OCI-LY1 (cell line): ENCODE measurements around the gene SLC6A3.

Experiments used
- H2AFZ ChIP-seq: fragments of 200-600 bp; sonication (generic), shearing (Covaris generic); 2 replicates; pipeline ENCODE4 v1.6.0; 2014; ENCODE audit warnings: antibody characterized with exemption, mild to moderate bottlenecking, low read length
- H3F3A ChIP-seq: fragments of 200-600 bp; sonication (generic), shearing (Covaris generic); 2 replicates; pipeline ENCODE4 v1.6.0; 2014; ENCODE audit warnings: mild to moderate bottlenecking, antibody characterized with exemption, low read length, moderate library complexity; ENCODE audit not compliant: insufficient read depth
- H3K27ac ChIP-seq: fragments of 200-600 bp; sonication (generic); 2 replicates; pipeline ENCODE4 v1.5.1; 2014; ENCODE audit warnings: low read length, mixed run types, mild to moderate bottlenecking, low read depth; ENCODE audit not compliant: poor library complexity, severe bottlenecking
- H3K27me3 ChIP-seq: fragments of 200-600 bp; sonication (generic); 2 replicates; pipeline ENCODE4 v1.6.0; 2014; ENCODE audit warnings: antibody characterized with exemption, mild to moderate bottlenecking, low read length, moderate library complexity; ENCODE audit not compliant: insufficient read depth
- H3K36me3 ChIP-seq: fragments of 200-600 bp; sonication (generic); 2 replicates; pipeline ENCODE4 v1.6.1; 2014; ENCODE audit warnings: mild to moderate bottlenecking, antibody characterized with exemption, low read length, moderate library complexity, mixed read lengths; ENCODE audit not compliant: insufficient read depth
- H3K4me1 ChIP-seq: fragments of 200-600 bp; sonication (generic); 2 replicates; pipeline ENCODE4 v1.5.1; 2014; ENCODE audit warnings: mild to moderate bottlenecking, low read length, moderate library complexity; ENCODE audit not compliant: insufficient read depth, severe bottlenecking
- H3K4me2 ChIP-seq: fragments of 200-600 bp; sonication (generic), shearing (Covaris generic); 2 replicates; pipeline ENCODE4 v1.6.1; 2014; ENCODE audit warnings: low read length
- H3K4me3 ChIP-seq: fragments of 200-600 bp; sonication (generic); 2 replicates; pipeline ENCODE4 v1.5.1; 2014; ENCODE audit warnings: low read length, low read depth, mild to moderate bottlenecking, mixed read lengths; ENCODE audit not compliant: poor library complexity, severe bottlenecking
- H3K79me2 ChIP-seq: fragments of 200-600 bp; shearing (Covaris generic); 2 replicates; pipeline ENCODE4 v1.6.1; 2016; ENCODE audit warnings: mixed run types, low read length, mixed read lengths; ENCODE audit not compliant: insufficient read depth
- H3K9ac ChIP-seq: fragments of 200-600 bp; sonication (generic), shearing (Covaris generic); 2 replicates; pipeline ENCODE4 v1.6.1; 2014; ENCODE audit warnings: mild to moderate bottlenecking, low read length, mixed read lengths
- H3K9me2 ChIP-seq: fragments of 200-600 bp; sonication (generic), shearing (Covaris generic); 2 replicates; pipeline ENCODE4 v1.6.1; 2014; ENCODE audit warnings: low read depth, mild to moderate bottlenecking, low read length, mixed read lengths
- H3K9me3 ChIP-seq: fragments of 200-600 bp; shearing (Covaris generic); 2 replicates; pipeline ENCODE4 v1.6.1; 2014; ENCODE audit warnings: low read length, mixed read lengths
- H4K20me1 ChIP-seq: fragments of 200-600 bp; sonication (generic), shearing (Covaris generic); 2 replicates; pipeline ENCODE4 v1.6.0; 2016; ENCODE audit warnings: mild to moderate bottlenecking, low read length; ENCODE audit not compliant: insufficient read depth
- EZH2 ChIP-seq: fragments of 200-600 bp; sonication (generic), shearing (Covaris generic); IDR thresholded peaks from 2 replicates; pipeline ENCODE4 v1.8.0; 2017; ENCODE audit warnings: borderline replicate concordance, mixed run types, mild to moderate bottlenecking, antibody characterized with exemption, low read length, moderate library complexity, mixed read lengths
- TF ChIP-seq, protein P1 (sequence below): fragments of 200-600 bp; sonication (generic), shearing (Covaris generic); IDR thresholded peaks from 2 replicates; pipeline ENCODE4 v1.5.1; 2017; ENCODE audit warnings: mild to moderate bottlenecking, antibody characterized with exemption, low read length, moderate library complexity, mixed read lengths

The SLC6A3 gene

GRCh38 chr5:1382248-1382700 lies 63.0 kb downstream of the SLC6A3 start:
- Histone ChIP-seq H3F3A (no peaks in the 10 kb centered on the region), H3K4me1 (peaks cover 11% of the 10 kb centered on the region), H4K20me1 (no peaks in the 10 kb centered on the region), H3K9ac (no peak overlapping the region), H3K36me3 (no peaks in the 10 kb centered on the region), H3K9me2 (no peaks in the 10 kb centered on the region), H3K4me2 (no peak overlapping the region), H3K27ac (no peak overlapping the region), H3K4me3 (no peak overlapping the region), H3K79me2 (no peaks in the 10 kb centered on the region), H3K27me3 (peaks cover 7% of the 10 kb centered on the region; the same call in 1 of the 2 replicates), H2AFZ (no peak overlapping the region), H3K9me3 (peaks cover 8% of the 10 kb centered on the region; the same call in 1 of the 2 replicates)
- no peak for TF ChIP-seq EZH2
- TF ChIP-seq, protein P1, sequence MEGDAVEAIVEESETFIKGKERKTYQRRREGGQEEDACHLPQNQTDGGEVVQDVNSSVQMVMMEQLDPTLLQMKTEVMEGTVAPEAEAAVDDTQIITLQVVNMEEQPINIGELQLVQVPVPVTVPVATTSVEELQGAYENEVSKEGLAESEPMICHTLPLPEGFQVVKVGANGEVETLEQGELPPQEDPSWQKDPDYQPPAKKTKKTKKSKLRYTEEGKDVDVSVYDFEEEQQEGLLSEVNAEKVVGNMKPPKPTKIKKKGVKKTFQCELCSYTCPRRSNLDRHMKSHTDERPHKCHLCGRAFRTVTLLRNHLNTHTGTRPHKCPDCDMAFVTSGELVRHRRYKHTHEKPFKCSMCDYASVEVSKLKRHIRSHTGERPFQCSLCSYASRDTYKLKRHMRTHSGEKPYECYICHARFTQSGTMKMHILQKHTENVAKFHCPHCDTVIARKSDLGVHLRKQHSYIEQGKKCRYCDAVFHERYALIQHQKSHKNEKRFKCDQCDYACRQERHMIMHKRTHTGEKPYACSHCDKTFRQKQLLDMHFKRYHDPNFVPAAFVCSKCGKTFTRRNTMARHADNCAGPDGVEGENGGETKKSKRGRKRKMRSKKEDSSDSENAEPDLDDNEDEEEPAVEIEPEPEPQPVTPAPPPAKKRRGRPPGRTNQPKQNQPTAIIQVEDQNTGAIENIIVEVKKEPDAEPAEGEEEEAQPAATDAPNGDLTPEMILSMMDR = no peak

DNA sequence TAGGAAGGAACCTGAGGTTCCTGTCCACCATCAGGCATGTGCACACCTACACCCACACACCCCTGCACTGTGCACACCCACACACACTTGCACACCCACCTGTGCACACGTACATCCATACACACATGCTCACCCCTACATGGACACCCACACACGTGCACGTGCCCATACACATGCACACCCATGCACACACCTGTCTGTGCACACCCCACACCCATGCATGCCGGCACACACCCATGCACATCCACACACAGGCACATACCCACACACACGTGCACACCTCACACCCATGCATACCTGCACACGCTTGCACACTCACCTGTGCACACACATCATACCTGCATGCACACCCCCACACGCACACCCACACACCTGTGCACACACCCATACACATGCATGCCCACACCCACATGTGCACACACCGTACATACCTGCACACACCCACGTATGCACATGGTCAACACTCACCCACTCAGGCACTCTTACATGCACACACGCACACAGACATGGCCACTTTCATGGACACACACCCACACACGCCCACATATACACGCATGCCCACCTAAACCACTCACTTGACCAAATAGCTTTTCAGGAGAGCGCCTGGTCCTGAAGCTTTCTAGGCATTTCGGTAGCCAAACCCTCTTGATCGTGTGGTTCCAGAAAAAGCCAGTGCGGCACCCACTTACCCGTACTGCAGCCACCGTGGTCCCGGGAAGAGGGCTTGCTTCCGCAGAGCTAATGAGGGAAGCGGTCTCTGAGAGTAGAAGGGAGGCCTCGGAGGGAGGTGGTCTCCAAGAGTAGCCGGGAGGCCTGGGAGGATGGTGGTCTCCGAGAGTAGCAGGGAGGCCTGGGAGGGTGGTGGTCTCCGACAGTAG lies 63.6 kb downstream of the SLC6A3 start:
- peaks cover 8% of the 10 kb centered on the region; the same call in 1 of the 2 replicates for H3K9me3 ChIP-seq
- H3K4me2 ChIP-seq = no peak overlapping the region
- H3K79me2 ChIP-seq = no peaks in the 10 kb centered on the region
- H3K27me3 ChIP-seq = peaks cover 6% of the 10 kb centered on the region; the same call in 1 of the 2 replicates
- no peak overlapping the region for H2AFZ ChIP-seq
- no peak overlapping the region for H3K4me3 ChIP-seq
- H3K27ac ChIP-seq = no peak overlapping the region
- peaks cover 10% of the 10 kb centered on the region for H3K4me1 ChIP-seq
- no peaks in the 10 kb centered on the region for H4K20me1 ChIP-seq
- H3K9me2 ChIP-seq = no peaks in the 10 kb centered on the region
- no peak overlapping the region for H3K9ac ChIP-seq
- TF ChIP-seq EZH2 = no peak
- TF ChIP-seq, protein P1 = no peak
- no peaks in the 10 kb centered on the region for H3K36me3 ChIP-seq
- H3F3A ChIP-seq = no peaks in the 10 kb centered on the region

DNA sequence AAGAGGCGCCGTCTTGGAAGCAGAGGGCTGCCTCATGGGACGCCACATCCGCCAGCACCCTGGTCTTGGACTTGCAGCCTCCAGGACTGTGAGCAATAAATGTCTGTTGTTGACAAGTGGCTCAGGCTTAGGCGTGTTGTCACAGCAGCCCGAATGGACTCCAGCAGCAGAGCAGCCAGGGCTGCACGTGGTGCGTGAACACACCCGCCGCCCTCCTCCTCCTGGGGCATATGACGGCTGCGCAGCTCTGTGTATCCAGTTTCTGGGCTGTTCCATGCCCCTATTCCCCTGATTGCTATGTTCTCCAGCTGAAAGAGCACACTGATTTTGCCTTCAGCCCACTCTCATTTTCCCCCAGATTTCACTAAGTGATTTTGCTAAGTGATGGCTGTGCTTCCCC lies 64.3 kb downstream of the SLC6A3 start:
- Histone ChIP-seq H3K27me3 (peaks cover 9% of the 10 kb centered on the region; the same call in 1 of the 2 replicates), H3K4me2 (peak overlapping the region; percentile 5; the same call in 1 of the 2 replicates), H3K4me1 (peaks cover 5% of the 10 kb centered on the region)

More for the DNA sequence above, 64.3 kb downstream of the SLC6A3 start:
- Histone ChIP-seq H3K4me3 (no peak overlapping the region), H3F3A (no peaks in the 10 kb centered on the region), H2AFZ (no peak overlapping the region), H3K9ac (no peak overlapping the region), H4K20me1 (no peaks in the 10 kb centered on the region), H3K9me3 (peaks cover 8% of the 10 kb centered on the region; the same call in 1 of the 2 replicates), H3K36me3 (no peaks in the 10 kb centered on the region), H3K9me2 (no peaks in the 10 kb centered on the region), H3K79me2 (no peaks in the 10 kb centered on the region), H3K27ac (no peak overlapping the region)
- TF ChIP-seq, protein P1 = no peak
- no peak for TF ChIP-seq EZH2
